GM12865 (cell line): ENCODE data around the gene SPATS2.
A peak's percentile ranks its signal among the peaks of the same experiment; 100 is the strongest.

ENCODE experiments used
- DNase-seq: peaks from one replicate; pipeline ENCODE4 v3.0.0; 2010; ENCODE audit warnings: low read depth
- H3K4me3 ChIP-seq: 2 replicates; pipeline ENCODE4 v1.5.1; 2011; ENCODE audit warnings: mild to moderate bottlenecking, low read depth, low read length, control low read depth
- CTCF ChIP-seq: IDR thresholded peaks from 2 replicates; pipeline ENCODE4 v1.5.1; 2011; ENCODE audit warnings: low read length, control low read depth, low read depth, inconsistent platforms; ENCODE audit not compliant: insufficient read depth; ENCODE audit errors: missing control alignments

The SPATS2 gene

DNA sequence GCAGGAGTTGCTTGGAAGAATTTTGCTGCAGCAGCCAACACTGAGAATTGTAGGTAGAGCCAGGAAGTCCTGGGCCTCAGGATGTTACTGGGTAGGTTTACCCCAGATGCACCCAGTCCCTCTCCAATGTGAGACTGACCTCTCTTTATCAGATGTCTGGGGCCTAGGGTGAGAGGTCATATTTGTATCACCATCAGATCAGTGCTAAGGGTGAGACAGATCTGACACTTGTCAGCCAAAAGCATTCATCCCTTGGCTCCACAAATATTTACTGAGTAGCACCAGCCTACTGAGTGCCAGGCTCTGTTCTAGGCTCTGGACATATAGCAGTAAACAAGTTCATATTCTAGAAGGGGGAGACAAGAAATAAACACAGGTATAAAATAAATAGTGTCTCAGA, 39.9 kb upstream of the SPATS2 start:
- DNase-seq = no peak
- TF ChIP-seq CTCF = no peak
- H3K4me3 ChIP-seq = no peak overlapping the region

- H3K4me3 ChIP-seq = no peak overlapping the region
- no peak for TF ChIP-seq CTCF
- no peak for DNase-seq
Measured at GRCh38 chr12:49327887-49328286, 39.4 kb upstream of the SPATS2 start.

DNA sequence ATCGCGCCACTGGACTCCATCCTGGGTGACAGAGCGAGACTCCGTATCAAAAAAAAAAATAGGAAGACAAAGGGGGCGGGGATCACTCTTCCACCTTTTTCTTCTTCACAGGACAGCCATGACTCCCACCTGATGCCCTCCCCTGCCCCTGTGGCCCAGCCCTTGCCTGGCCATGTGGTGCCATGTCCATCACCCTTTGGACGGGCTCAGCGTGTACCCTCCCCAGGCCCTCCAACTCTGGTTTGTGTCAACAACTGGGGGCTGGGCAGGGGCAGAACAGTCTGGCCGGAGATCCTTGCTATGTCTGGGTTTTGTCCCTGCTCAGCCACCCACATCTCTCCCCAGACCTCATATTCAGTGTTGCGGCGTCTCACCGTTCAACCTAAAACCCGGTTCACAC, 38.4 kb upstream of the SPATS2 start:
- no peak overlapping the region for H3K4me3 ChIP-seq
- no peak for DNase-seq
- no peak for TF ChIP-seq CTCF

DNA sequence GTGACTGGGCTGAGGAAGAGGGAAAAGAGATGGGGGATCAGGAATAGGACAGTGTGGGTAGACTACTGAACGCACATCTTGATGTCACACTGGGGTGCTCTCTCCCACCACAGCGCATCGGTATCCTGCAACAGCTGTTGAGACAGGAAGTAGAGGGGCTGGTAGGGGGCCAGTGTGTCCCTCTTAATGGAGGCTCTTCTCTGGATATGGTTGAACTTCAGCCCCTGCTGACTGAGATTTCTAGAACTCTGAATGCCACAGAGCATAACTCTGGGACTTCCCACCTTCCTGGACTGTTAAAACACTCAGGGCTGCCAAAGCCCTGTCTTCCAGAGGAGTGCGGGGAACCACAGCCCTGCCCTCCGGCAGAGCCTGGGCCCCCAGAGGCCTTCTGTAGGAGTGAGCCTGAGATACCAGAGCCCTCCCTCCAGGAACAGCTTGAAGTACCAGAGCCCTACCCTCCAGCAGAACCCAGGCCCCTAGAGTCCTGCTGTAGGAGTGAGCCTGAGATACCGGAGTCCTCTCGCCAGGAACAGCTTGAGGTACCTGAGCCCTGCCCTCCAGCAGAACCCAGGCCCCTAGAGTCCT, 37.1 kb upstream of the SPATS2 start:
- TF ChIP-seq CTCF = no peak
- no peak overlapping the region for H3K4me3 ChIP-seq
- no peak for DNase-seq

GRCh38 chr12:49330631-49331379, 36.5 kb upstream of the SPATS2 start:
- no peak for TF ChIP-seq CTCF
- DNase-seq = no peak
- no peak overlapping the region for H3K4me3 ChIP-seq

GRCh38 chr12:49331380-49332222, 35.7 kb upstream of the SPATS2 start:
- no peak overlapping the region for H3K4me3 ChIP-seq
- peak; percentile 49 for TF ChIP-seq CTCF
- no peak for DNase-seq
